Liver (tissue), 9 donors: ENCODE data around the gene DAD1. TPM values are rescaled to one million over a fixed set of nuclear protein-coding genes. Genes with fewer than 3 reads are reported as not detected.
A peak's percentile ranks its signal among the peaks of the same experiment; 100 is the strongest.

Experiments used
- DNase-seq: peaks from one replicate; pipeline ENCODE4 v3.0.0-alpha.2; 2017; ENCODE audit warnings: low spot score
- H3K27ac ChIP-seq, 2 donors: one replicate each; pipeline ENCODE4 v1.7.0; 2013; ENCODE audit warnings: inconsistent platforms in 2 of 2, low read length in 2 of 2, control low read depth in 1 of 2, low read depth in 1 of 2, mild to moderate bottlenecking in 1 of 2
- H3K27me3 ChIP-seq, 4 donors: one replicate each; pipeline versions ENCODE4 v1.6.1 to v1.7.0; 2013; ENCODE audit warnings: low read length in 3 of 4, inconsistent platforms in 1 of 4, mild to moderate bottlenecking in 1 of 4, moderate library complexity in 1 of 4; ENCODE audit not compliant: control insufficient read depth in 4 of 4, insufficient read depth in 4 of 4
- H3K36me3 ChIP-seq, 4 donors: one replicate each; pipeline versions ENCODE4 v1.6.1 to v1.7.0; 2013; ENCODE audit warnings: low read length in 3 of 4, mild to moderate bottlenecking in 3 of 4, low read depth in 1 of 4, moderate library complexity in 1 of 4; ENCODE audit not compliant: control insufficient read depth in 4 of 4, insufficient read depth in 3 of 4
- H3K4me1 ChIP-seq, 4 donors: one replicate each; pipeline versions ENCODE4 v1.6.1 to v1.7.0; 2013; ENCODE audit warnings: low read length in 3 of 4, mild to moderate bottlenecking in 3 of 4, moderate library complexity in 1 of 4; ENCODE audit not compliant: control insufficient read depth in 4 of 4, insufficient read depth in 4 of 4
- H3K4me3 ChIP-seq, 3 donors: one replicate each; pipeline versions ENCODE4 v1.6.1 to v1.7.0; 2013; ENCODE audit warnings: low read length in 3 of 3, control low read depth in 1 of 3, low read depth in 1 of 3, mild to moderate bottlenecking in 1 of 3
- H3K9ac ChIP-seq, 2 donors: one replicate each; pipeline ENCODE4 v1.7.0; 2013; ENCODE audit warnings: low read length in 2 of 2, mild to moderate bottlenecking in 2 of 2, moderate library complexity in 2 of 2, control low read depth in 1 of 2, low read depth in 1 of 2
- H3K9me3 ChIP-seq, 4 donors: one replicate each; pipeline versions ENCODE4 v1.6.1 to v1.7.0; 2013; ENCODE audit warnings: low read length in 3 of 4; ENCODE audit not compliant: control insufficient read depth in 4 of 4
- CTCF ChIP-seq: fragments of 150-350 bp; IDR thresholded peaks from 2 replicates; pipeline ENCODE4 v1.5.1; 2017; ENCODE audit warnings: improper control_type of control experiment, low read depth, low read length; ENCODE audit not compliant: missing input control
- EGR1 ChIP-seq, 2 donors: IDR thresholded peaks; 2 replicates each; pipeline ENCODE4 v1.6.1; 2016 to 2018; ENCODE audit warnings: antibody characterized with exemption in 2 of 2, low read depth in 2 of 2
- FOXA1 ChIP-seq: IDR thresholded peaks from 2 replicates; pipeline ENCODE4 v1.6.1; 2016; ENCODE audit warnings: antibody characterized with exemption
- FOXA2 ChIP-seq: IDR thresholded peaks from 2 replicates; pipeline ENCODE4 v1.6.1; 2016; ENCODE audit warnings: antibody characterized with exemption
- HNF4A ChIP-seq, 2 donors: conservative IDR thresholded peaks; 2 replicates each; pipeline ENCODE4 v1.6.1; 2016; ENCODE audit warnings: antibody characterized with exemption in 2 of 2, mild to moderate bottlenecking in 2 of 2
- HNF4G ChIP-seq: IDR thresholded peaks from 2 replicates; pipeline ENCODE4 v1.6.1; 2016; ENCODE audit warnings: antibody characterized with exemption
- JUND ChIP-seq, 2 donors: IDR thresholded peaks; 2 replicates each; pipeline ENCODE4 v1.6.1; 2016; ENCODE audit warnings: antibody characterized with exemption in 2 of 2
- MAX ChIP-seq: IDR thresholded peaks from 2 replicates; pipeline ENCODE4 v1.6.1; 2016; ENCODE audit warnings: antibody characterized with exemption
- NR2F2 ChIP-seq: IDR thresholded peaks from 2 replicates; pipeline ENCODE4 v1.6.1; 2016; ENCODE audit warnings: antibody characterized with exemption
- REST ChIP-seq: IDR thresholded peaks from 2 replicates; pipeline ENCODE4 v1.6.1; 2016; ENCODE audit warnings: antibody characterized with exemption, mild to moderate bottlenecking
- RXRA ChIP-seq, 2 donors: IDR thresholded peaks; 2 replicates each; pipeline ENCODE4 v1.6.1; 2017 to 2018; ENCODE audit warnings: antibody characterized with exemption in 2 of 2, mild to moderate bottlenecking in 1 of 2
- SP1 ChIP-seq: IDR thresholded peaks from 2 replicates; pipeline ENCODE4 v1.6.1; 2018; ENCODE audit warnings: antibody characterized with exemption, mild to moderate bottlenecking
- YY1 ChIP-seq: IDR thresholded peaks from 2 replicates; pipeline ENCODE4 v1.6.1; 2016; ENCODE audit warnings: antibody characterized with exemption, mild to moderate bottlenecking
- ZBTB33 ChIP-seq: IDR thresholded peaks from 2 replicates; pipeline ENCODE4 v1.6.1; 2016; ENCODE audit warnings: antibody characterized with exemption
- WGBS: extraction: QIAGEN DNeasy Blood & Tissue Kit; methylation state at CpG from one replicate; pipeline ENCODE4 v1.1.7; 2013; 5-methylcytosine and 5-hydroxymethylcytosine counted together
- polyA plus RNA-seq, 2 donors: library from polyadenylated mRNA; stranded (reverse) in 1 of 2; unstranded in 1 of 2; fragments of 200-250 nt in 1 of 2; fragments of >200 nt in 1 of 2; fragmentation: Nextera tagmentation in 1 of 2; extraction: Ambion mirVana in 1 of 2; gene quantifications; one replicate each; pipeline versions ENCODE4 v1.2.1 to v1.2.3, GENCODE V29; 2013 to 2015
- total RNA-seq, 2 donors: library from RNA; depleted of rRNA; stranded (reverse); fragments of >200 nt; gene quantifications; one replicate each; pipeline ENCODE4 v1.2.3, GENCODE V29; 2014
- donor health status: healthy.
- donor health status: healthy.
- donor health status: healthy.
- donor health status: healthy.
- donor health status: healthy.

DAD1 gene
- total and polyA plus RNA-seq, 4 donors, result 142 to 254 (median 205) TPM

GRCh38 chr14:22546722-22547071, 42.3 kb downstream of the DAD1 start:
- peak in 1 of 2 donors; percentile 35 for TF ChIP-seq JUND (IDR thresholded peaks at IDR 0.05)
- TF ChIP-seq SP1, result no peak
- no peak for DNase-seq
- H3K27ac ChIP-seq, result peak overlapping the region in 1 of 2 donors; percentile 29
- no peaks in the 10 kb centered on the region for H3K36me3 ChIP-seq
- no peaks in the 10 kb centered on the region for H3K9me3 ChIP-seq
- 88% methylated on average over 3 of the region's 3 CpGs for WGBS
- H3K9ac ChIP-seq, result no peak overlapping the region
- no peaks in the 10 kb centered on the region for H3K27me3 ChIP-seq
- no peak overlapping the region for H3K4me3 ChIP-seq
- H3K4me1 ChIP-seq, result no peaks in the 10 kb centered on the region

- 75% methylated on average over 9 of the region's 9 CpGs for WGBS
- Histone ChIP-seq H3K36me3 (no peaks in the 10 kb centered on the region), H3K9ac (no peak overlapping the region), H3K27ac (peak overlapping the region in 1 of 2 donors; percentile 29), H3K4me3 (no peak overlapping the region), H3K27me3 (no peaks in the 10 kb centered on the region), H3K9me3 (no peaks in the 10 kb centered on the region), H3K4me1 (no peaks in the 10 kb centered on the region)
- TF ChIP-seq RXRA (IDR thresholded peaks at IDR 0.05) (no peak), MAX (no peak), JUND (IDR thresholded peaks at IDR 0.05) (no peak), SP1 (no peak), FOXA2 (no peak), HNF4A (conservative IDR thresholded peaks at IDR 0.05) (no peak), EGR1 (IDR thresholded peaks at IDR 0.05; ENCODE audit: low read depth in 2 of 2) (no peak), ZBTB33 (no peak), NR2F2 (no peak), YY1 (no peak), REST (no peak)
- no peak for DNase-seq
Measured at GRCh38 chr14:22545842-22546721, 42.9 kb downstream of the DAD1 start.

GRCh38 chr14:22544881-22545420, 44.1 kb downstream of the DAD1 start:
- 60% methylated on average over 8 of the region's 8 CpGs for WGBS
- DNase-seq, result no peak
- no peaks in the 10 kb centered on the region for H3K27me3 ChIP-seq
- no peaks in the 10 kb centered on the region for H3K9me3 ChIP-seq
- H3K4me1 ChIP-seq, result no peaks in the 10 kb centered on the region
- no peaks in the 10 kb centered on the region for H3K36me3 ChIP-seq
- H3K4me3 ChIP-seq, result no peak overlapping the region
- no peak for TF ChIP-seq RXRA (IDR thresholded peaks at IDR 0.05)
- TF ChIP-seq SP1, result no peak
- TF ChIP-seq MAX, result no peak
- TF ChIP-seq HNF4G, result no peak
- no peak for TF ChIP-seq CTCF
- TF ChIP-seq HNF4A (conservative IDR thresholded peaks at IDR 0.05), result no peak
- no peak for TF ChIP-seq ZBTB33
- TF ChIP-seq FOXA1, result no peak
- no peak overlapping the region for H3K27ac ChIP-seq
- H3K9ac ChIP-seq, result no peak overlapping the region
